ENCODE data around the gene CAND1. TPM values are rescaled to one million over a fixed set of nuclear protein-coding genes. Genes with fewer than 3 reads are reported as not detected.

CAND1 gene
- total and polyA plus RNA-seq, 2 of the 8 experiments (the other 6 are each of a cell fraction or from before 2014, with no cell fraction given), result 39.4 to 271 TPM

GRCh38 chr12:67326637-67327036 lies 57.5 kb downstream of the CAND1 start:
- Histone ChIP-seq H3K9ac (replicated peaks in 1 of 4; ENCODE audit: extremely low read depth in 1 of 4, low read depth in 3 of 4, low read length in 3 of 4) (no peak overlapping the region), H4K5ac (ENCODE audit: insufficient read length, low read depth, low read length) (no peak overlapping the region), H2BK5ac (ENCODE audit: low read depth, low read length) (no peak overlapping the region), H3K14ac (ENCODE audit: insufficient read length) (no peak overlapping the region), H3K23me2 (ENCODE audit: low read depth, low read length) (no peaks in the 10 kb centered on the region; the same call in 1 of the 2 replicates), H2BK120ac (replicated peaks; ENCODE audit: low read depth, low read length) (no peak overlapping the region), H2AK5ac (ENCODE audit: low read depth, low read length) (no peak overlapping the region), H3K56ac (replicated peaks; ENCODE audit: insufficient read length, low read depth, low read length) (no peak overlapping the region), H3K27me3 (replicated peaks in 1 of 4; ENCODE audit: control insufficient read depth in 3 of 4, extremely low read depth in 1 of 4, insufficient read depth in 3 of 4, low read length in 3 of 4) (no peaks in the 10 kb centered on the region), H4K91ac (replicated peaks; ENCODE audit: insufficient read length, low read length) (no peak overlapping the region), H2BK15ac (ENCODE audit: low read length) (no peak overlapping the region), H4K20me1 (replicated peaks in 1 of 2; ENCODE audit: control insufficient read depth in 1 of 2, insufficient read depth in 2 of 2, low read length in 2 of 2) (no peaks in the 10 kb centered on the region), H3K27ac (ENCODE audit: low read depth, low read length) (no peak overlapping the region), H2AFZ (ENCODE audit: low read length) (no peak overlapping the region), H3K4me1 (replicated peaks in 1 of 4; ENCODE audit: control insufficient read depth in 3 of 4, insufficient read depth in 4 of 4, low read length in 3 of 4) (no peaks in the 10 kb centered on the region), H3K79me2 (ENCODE audit: control insufficient read depth in 1 of 2, insufficient read depth in 2 of 2, low read length in 2 of 2) (no peaks in the 10 kb centered on the region), H3K9me3 (ENCODE audit: insufficient read depth in 2 of 2, low read depth in 1 of 2, low read length in 1 of 2) (peaks cover 13 to 18% of the 10 kb centered on the region in 2 experiments), H4K8ac (ENCODE audit: extremely low read depth, insufficient read depth, low read length) (no peak overlapping the region), H3K4me2 (ENCODE audit: insufficient read depth in 1 of 2, low read depth in 2 of 2, low read length in 2 of 2) (no peak overlapping the region), H3K36me3 (ENCODE audit: control insufficient read depth in 2 of 4, insufficient read depth in 4 of 4, low read length in 3 of 4) (peaks cover 0 to 15% (median 3%) of the 10 kb centered on the region in 4 experiments; a peak in 3 of 8 replicates), H2BK12ac (ENCODE audit: low read depth, low read length) (no peak overlapping the region), H3K23ac (ENCODE audit: insufficient read length) (no peak overlapping the region), H3K18ac (ENCODE audit: extremely low read depth, low read length) (no peak overlapping the region), H3K4me3 (ENCODE audit: extremely low read depth in 1 of 4, insufficient read depth in 2 of 4, low read depth in 3 of 4, low read length in 4 of 4) (no peak overlapping the region), H3K79me1 (ENCODE audit: low read depth, low read length) (no peaks in the 10 kb centered on the region), H2BK20ac (ENCODE audit: low read length) (no peak overlapping the region), H3K4ac (replicated peaks; ENCODE audit: insufficient read length, low read depth, low read length) (no peak overlapping the region)
- DNase-seq (ENCODE audit: low read depth in 1 of 2, low spot score in 2 of 2) (no peak), FAIRE-seq (no peak)
- ChIA-PET POLR2A (ENCODE audit: partially characterized antibody) (interaction anchor here (1.5 kb wide), 1 partner anchor 8 kb away, joined by 3 read pairs; no protein-coding TSS in a partner anchor), CTCF (ENCODE audit: partially characterized antibody) (no interaction called here)
- no peak for TF ChIP-seq SIRT6 (IDR thresholded peaks at IDR 0.05; ENCODE audit: low read length)
- no peak for TF ChIP-seq NRF1 (IDR thresholded peaks at IDR 0.05; ENCODE audit: low read depth, low read length)
- no peak for TF ChIP-seq RAD21 (IDR thresholded peaks at IDR 0.05 in 1 of 2, conservative IDR thresholded peaks at IDR 0.05 in 1 of 2; ENCODE audit: low read depth in 2 of 2, low read length in 2 of 2)
- no peak for TF ChIP-seq CREB1 (IDR thresholded peaks at IDR 0.05)
- no peak for TF ChIP-seq RFX5 (IDR thresholded peaks at IDR 0.05; ENCODE audit: borderline replicate concordance, low read depth, low read length)
- TF ChIP-seq MAFK (IDR thresholded peaks at IDR 0.05; ENCODE audit: low read depth, low read length), result no peak
- no peak for TF ChIP-seq TAF1 (IDR thresholded peaks at IDR 0.05; ENCODE audit: low read depth, low read length)
- no peak for TF ChIP-seq POU5F1 (IDR thresholded peaks at IDR 0.05; ENCODE audit: low read depth, low read length)
- no peak for TF ChIP-seq SP2 (IDR thresholded peaks at IDR 0.05; ENCODE audit: low read length)
